PC-9 (cell line): Measurements from ENCODE around the gene FLYWCH2. TPM values are rescaled to one million over a fixed set of nuclear protein-coding genes. Genes with fewer than 3 reads are reported as not detected.
"Not testable (repeated sequence)": the region's sequence is repeated elsewhere in the genome, so short reads cannot be mapped to it uniquely, and the experiment has no call there.

Experiments used
- BruUV-seq: library from RNA; stranded (reverse); fragments of 400-500 nt; replicated peaks from 2 replicates; lab custom pipeline; 2021; lab: Mats Ljungman, UMichigan
- CTCF ChIA-PET: fragments of 300-600 bp; sonication (Branson Sonifier 250); formaldehyde crosslinking; loops from one replicate; lab custom pipeline; 2022; ENCODE audit warnings: antibody characterized with exemption; lab: Charles Lee
- POLR2A ChIA-PET: fragments of 300-600 bp; sonication (Branson Sonifier 250); formaldehyde crosslinking; loops from one replicate; lab custom pipeline; 2022; ENCODE audit warnings: antibody characterized with exemption; ENCODE audit not compliant: unreplicated experiment; lab: Charles Lee
- DNase-seq, 2 experiments: peaks; one replicate each; pipeline versions ENCODE4 v3.0.0 to v3.0.0-alpha.2; 2015 to 2022; ENCODE audit warnings: mixed read lengths in 1 of 2
- H2AFZ ChIP-seq: fragments of 200-600 bp; sonication (generic); 2 replicates; pipeline ENCODE4 v1.8.1; 2017; ENCODE audit warnings: antibody characterized with exemption
- H3F3A ChIP-seq: fragments of 200-600 bp; sonication (generic); 2 replicates; pipeline ENCODE4 v1.8.1; 2017; ENCODE audit warnings: antibody characterized with exemption, mild to moderate bottlenecking, low read depth; ENCODE audit not compliant: insufficient read depth
- H3K27ac ChIP-seq: fragments of 200-600 bp; sonication (generic); 2 replicates; pipeline ENCODE4 v1.6.1; 2016; ENCODE audit warnings: mixed run types
- H3K27me3 ChIP-seq: fragments of 200-600 bp; sonication (generic); 2 replicates; pipeline ENCODE4 v1.6.1; 2016; ENCODE audit warnings: low read depth, mixed run types; ENCODE audit not compliant: insufficient read depth
- H3K36me3 ChIP-seq: fragments of 200-600 bp; sonication (generic); 2 replicates; pipeline ENCODE4 v1.6.1; 2016; ENCODE audit warnings: low read depth, mixed run types
- H3K4me1 ChIP-seq: fragments of 200-600 bp; sonication (generic); replicated peaks from 2 replicates; pipeline ENCODE4 v1.6.1; 2016; ENCODE audit warnings: mixed run types; ENCODE audit not compliant: insufficient read depth
- H3K4me2 ChIP-seq: fragments of 200-600 bp; sonication (generic); 2 replicates; pipeline ENCODE4 v1.6.1; 2017; ENCODE audit warnings: mixed run types
- H3K4me3 ChIP-seq: fragments of 200-600 bp; sonication (generic); 2 replicates; pipeline ENCODE4 v1.6.1; 2016; ENCODE audit warnings: mixed run types
- H3K79me2 ChIP-seq: fragments of 200-600 bp; sonication (generic); 2 replicates; pipeline ENCODE4 v1.6.1; 2017; ENCODE audit warnings: low read depth, mixed run types
- H3K9me2 ChIP-seq: fragments of 200-600 bp; sonication (generic); 2 replicates; pipeline ENCODE4 v1.8.1; 2017; ENCODE audit warnings: mild to moderate bottlenecking; ENCODE audit not compliant: insufficient read depth
- H3K9me3 ChIP-seq: fragments of 200-600 bp; sonication (generic); 2 replicates; pipeline ENCODE4 v1.8.1; 2016; ENCODE audit warnings: low read depth; ENCODE audit not compliant: insufficient read depth
- H4K20me1 ChIP-seq: fragments of 200-600 bp; sonication (generic); 2 replicates; pipeline ENCODE4 v1.8.1; 2017; ENCODE audit not compliant: insufficient read depth
- CTCF ChIP-seq: fragments of 200-600 bp; sonication (generic); conservative IDR thresholded peaks from 2 replicates; pipeline ENCODE4 v1.6.1; 2017; ENCODE audit warnings: mixed run types, antibody characterized with exemption, mild to moderate bottlenecking, moderate library complexity
- EZH2 ChIP-seq: fragments of 200-600 bp; sonication (generic); IDR thresholded peaks from 2 replicates; pipeline ENCODE4 v1.8.0; 2017; ENCODE audit warnings: antibody characterized with exemption, low read depth
- intact Hi-C: fragments of 100-400 bp; cut with micrococcal nuclease; formaldehyde crosslinking; loops from one replicate; pipeline ENCODE4 v1.10.0; 2022; ENCODE audit not compliant: unreplicated experiment
- total RNA-seq: library from RNA; stranded (reverse); gene quantifications from 2 replicates; pipeline ENCODE4 v1.2.3, GENCODE V29; 2021

FLYWCH2 gene
- total RNA-seq, 1 experiment from 2014 or later: 41.5 TPM

- no TSS peak for BruUV-seq
- CTCF ChIA-PET: no interaction called here
- Histone ChIP-seq H3K36me3 (no peaks in the 10 kb centered on the region), H3K27ac (no peak overlapping the region), H3K4me2 (no peak overlapping the region), H4K20me1 (no peaks in the 10 kb centered on the region), H3K79me2 (no peaks in the 10 kb centered on the region), H2AFZ (no peak overlapping the region), H3F3A (no peaks in the 10 kb centered on the region), H3K9me2 (no peaks in the 10 kb centered on the region), H3K4me1 (no peaks in the 10 kb centered on the region), H3K27me3 (no peaks in the 10 kb centered on the region), H3K9me3 (no peaks in the 10 kb centered on the region), H3K4me3 (no peak overlapping the region)
- POLR2A ChIA-PET: interaction anchor here (0.5 kb wide), 1 partner anchor 24 kb away, joined by 3 read pairs; no protein-coding TSS in a partner anchor
- intact Hi-C loops: no loop called here
- no peak for DNase-seq
- TF ChIP-seq EZH2 (no peak), CTCF (no peak)
Observed at GRCh38 chr16:2939968-2940367, 57.0 kb downstream of the FLYWCH2 start.

GRCh38 chr16:2942045-2942444 lies 59.0 kb downstream of the FLYWCH2 start:
- Histone ChIP-seq H3K4me1 (no peaks in the 10 kb centered on the region), H3K79me2 (no peaks in the 10 kb centered on the region), H3F3A (0 out of 2 replicates have a peak, but pooled peaks cover 2% of the 10 kb centered on the region), H3K4me2 (no peak overlapping the region), H3K27me3 (no peaks in the 10 kb centered on the region), H3K9me3 (no peaks in the 10 kb centered on the region), H3K27ac (no peak overlapping the region), H3K36me3 (no peaks in the 10 kb centered on the region), H2AFZ (no peak overlapping the region), H3K4me3 (no peak overlapping the region), H4K20me1 (no peaks in the 10 kb centered on the region), H3K9me2 (no peaks in the 10 kb centered on the region)
- POLR2A ChIA-PET: no interaction called here
- BruUV-seq: no TSS peak
- TF ChIP-seq EZH2 (no peak), CTCF (no peak)
- no peak for DNase-seq
- CTCF ChIA-PET: interaction anchor here (0.7 kb wide), 1 partner anchor 40 kb away, joined by 8 read pairs; no protein-coding TSS in a partner anchor
- intact Hi-C loops: no loop called here

GRCh38 chr16:2943716-2944115 lies 60.7 kb downstream of the FLYWCH2 start:
- H3K27me3 ChIP-seq, H3K79me2 ChIP-seq, POLR2A ChIA-PET, H3K27ac ChIP-seq, H4K20me1 ChIP-seq, H3K9me2 ChIP-seq, H3K36me3 ChIP-seq, intact Hi-C loops, DNase-seq, H3K9me3 ChIP-seq, H3K4me2 ChIP-seq, H3K4me1 ChIP-seq, H3K4me3 ChIP-seq, H2AFZ ChIP-seq, H3F3A ChIP-seq, BruUV-seq: not testable (repeated sequence)
- CTCF ChIA-PET: interaction anchor here (0.5 kb wide), 1 partner anchor 25 kb away, joined by 4 read pairs; no protein-coding TSS in a partner anchor

- Histone ChIP-seq H3K4me3 (no peak overlapping the region), H4K20me1 (no peaks in the 10 kb centered on the region), H3K27ac (no peak overlapping the region), H3K79me2 (no peaks in the 10 kb centered on the region), H3K4me2 (no peak overlapping the region), H3K4me1 (no peaks in the 10 kb centered on the region), H3F3A (0 out of 2 replicates have a peak, but pooled peaks cover 4% of the 10 kb centered on the region), H3K27me3 (no peaks in the 10 kb centered on the region), H3K9me3 (no peaks in the 10 kb centered on the region), H2AFZ (no peak overlapping the region), H3K36me3 (no peaks in the 10 kb centered on the region), H3K9me2 (no peaks in the 10 kb centered on the region)
- no peak for TF ChIP-seq CTCF
- TF ChIP-seq EZH2: no peak
- POLR2A ChIA-PET: no interaction called here
- BruUV-seq: no TSS peak
- intact Hi-C loops: no loop called here
- no peak for DNase-seq
- CTCF ChIA-PET: no interaction called here
Observed at GRCh38 chr16:2946649-2947048, 63.6 kb downstream of the FLYWCH2 start.
